HepG2 (cell line): Measurements from ENCODE around the gene TSPAN9. TPM values are rescaled to one million over a fixed set of nuclear protein-coding genes. Genes with fewer than 3 reads are reported as not detected.
A peak's percentile ranks its signal among the peaks of the same experiment; 100 is the strongest.

Experiments used
- ATAC-seq: fragments of 200-7000 bp; cut with Tn5 transposase; 3 replicates; pipeline ENCODE4 v1.9.1; 2020; ENCODE audit warnings: mild to moderate bottlenecking, moderate library complexity
- BruUV-seq: library from RNA; stranded (reverse); fragments of 400-500 nt; replicated peaks from 2 replicates; lab custom pipeline; 2021; lab: Mats Ljungman, UMichigan
- CTCF ChIA-PET: fragments of 300-600 bp; formaldehyde crosslinking; extraction: SDS; loops from one replicate; lab custom pipeline; 2021; ENCODE audit warnings: low total read pairs, inconsistent platforms, low intra/inter-chr PET ratio; lab: Yijun Ruan, JAX
- POLR2A ChIA-PET: fragments of 350-600 bp; sonication (Branson Sonifier 250); formaldehyde crosslinking; loops from one replicate; lab custom pipeline; 2020; ENCODE audit warnings: antibody characterized with exemption, inconsistent platforms; lab: Yijun Ruan, JAX
- DNase-seq: peaks from one replicate; pipeline ENCODE4 v3.0.0-alpha.2; 2015; ENCODE audit warnings: low spot score
- FAIRE-seq: peaks from 3 replicates; lab custom pipeline; 2011; peaks lifted over from hg19 to GRCh38; lab: Jason Lieb, UNC
- H2AFZ ChIP-seq: one replicate; pipeline ENCODE4 v1.6.1; 2011; ENCODE audit warnings: low read length, inconsistent platforms
- H3K27ac ChIP-seq: fragments of 300-600 bp; 3 replicates; pipeline ENCODE4 v1.8.0; 2011; ENCODE audit warnings: mixed run types, mild to moderate bottlenecking, mixed read lengths, low read length, inconsistent platforms; ENCODE audit not compliant: insufficient read depth; ENCODE audit errors: extremely low read length
- H3K27me3 ChIP-seq, 2 experiments: fragments of 200-600 bp in 1 of 2; 2 replicates in 1 of 2; 3 replicates in 1 of 2; pipeline versions ENCODE4 v1.6.0 to v1.8.0; 2011; ENCODE audit warnings: low read length in 2 of 2, mild to moderate bottlenecking in 2 of 2, moderate library complexity in 2 of 2, inconsistent platforms in 1 of 2; ENCODE audit not compliant: insufficient read depth in 2 of 2, control insufficient read depth in 1 of 2
- H3K36me3 ChIP-seq, 2 experiments: fragments of 200-600 bp in 1 of 2; replicated peaks in 1 of 2; 2 replicates in 1 of 2; 3 replicates in 1 of 2; pipeline versions ENCODE4 v1.5.1 to v1.8.0; 2011; ENCODE audit warnings: low read length in 2 of 2, inconsistent platforms in 1 of 2; ENCODE audit not compliant: insufficient read depth in 2 of 2, control insufficient read depth in 1 of 2
- H3K4me1 ChIP-seq: 2 replicates; pipeline ENCODE4 v1.5.1; 2012; ENCODE audit warnings: low read length, inconsistent platforms; ENCODE audit not compliant: insufficient read depth
- H3K4me2 ChIP-seq: 2 replicates; pipeline ENCODE4 v1.6.0; 2011; ENCODE audit warnings: low read depth, low read length, inconsistent platforms
- H3K4me3 ChIP-seq, 3 experiments: fragments of 200-600 bp in 1 of 3; sonication (generic), shearing (Covaris generic) in 1 of 3; replicated peaks in 1 of 3; 2 replicates each; pipeline ENCODE4 v1.5.1; 2011 to 2016; ENCODE audit warnings: low read length in 3 of 3, inconsistent platforms in 2 of 3, low read depth in 2 of 3, mild to moderate bottlenecking in 2 of 3, control low read depth in 1 of 3, mixed read lengths in 1 of 3; ENCODE audit not compliant: insufficient read depth in 1 of 3
- H3K79me2 ChIP-seq: one replicate; pipeline ENCODE4 v1.6.1; 2011; ENCODE audit warnings: low read length, inconsistent platforms; ENCODE audit not compliant: insufficient read depth
- H3K9ac ChIP-seq: 2 replicates; pipeline ENCODE4 v1.6.0; 2011; ENCODE audit warnings: mild to moderate bottlenecking, low read depth, low read length, inconsistent platforms; ENCODE audit not compliant: insufficient read depth
- H3K9me3 ChIP-seq: 2 replicates; pipeline ENCODE4 v1.5.1; 2012; ENCODE audit warnings: mild to moderate bottlenecking, low read length
- H4K20me1 ChIP-seq: 2 replicates; pipeline ENCODE4 v1.6.0; 2011; ENCODE audit warnings: inconsistent platforms, mild to moderate bottlenecking, low read length, moderate library complexity; ENCODE audit not compliant: insufficient read depth
- ATF6 ChIP-seq: sonication (generic); formaldehyde crosslinking; conservative IDR thresholded peaks from 2 replicates; pipeline ENCODE4 v1.4.0; 2020; ENCODE audit warnings: missing genetic modification reagents
- CAMTA2 ChIP-seq: sonication (generic); formaldehyde crosslinking; IDR thresholded peaks from 2 replicates; pipeline ENCODE4 v1.4.0; 2020; ENCODE audit warnings: mild to moderate bottlenecking, missing genetic modification reagents, borderline replicate concordance
- DRAP1 ChIP-seq: IDR thresholded peaks from 2 replicates; pipeline ENCODE4 v1.6.1; 2016; ENCODE audit warnings: missing genetic modification reagents, missing compliant biosample characterization
- SAFB2 ChIP-seq: sonication (generic); formaldehyde crosslinking; IDR thresholded peaks from 2 replicates; pipeline ENCODE4 v1.5.1; 2020; ENCODE audit warnings: missing genetic modification reagents, low read depth, mild to moderate bottlenecking, borderline replicate concordance
- SMAD9 ChIP-seq: sonication (generic); formaldehyde crosslinking; IDR thresholded peaks from 2 replicates; pipeline ENCODE4 v1.5.1; 2020; ENCODE audit warnings: mild to moderate bottlenecking, missing genetic modification reagents
- SNRNP70 ChIP-seq: fragments of 200-400 bp; formaldehyde crosslinking; IDR thresholded peaks from 2 replicates; pipeline ENCODE4 v1.6.1; 2017; ENCODE audit warnings: mild to moderate bottlenecking, low read depth, low read length, moderate library complexity
- TRIM22 ChIP-seq: fragments of 450-650 bp; IDR thresholded peaks from 2 replicates; pipeline ENCODE4 v1.6.1; 2017
- UBTF ChIP-seq: sonication (generic); formaldehyde crosslinking; IDR thresholded peaks from 2 replicates; pipeline ENCODE4 v1.4.0; 2020; ENCODE audit warnings: mild to moderate bottlenecking, missing genetic modification reagents
- ZNF629 ChIP-seq: sonication (generic); formaldehyde crosslinking; conservative IDR thresholded peaks from 2 replicates; pipeline ENCODE4 v1.5.0; 2020; ENCODE audit warnings: missing genetic modification reagents
- ZNF788 ChIP-seq: sonication (generic); formaldehyde crosslinking; IDR thresholded peaks from 2 replicates; pipeline ENCODE4 v1.5.0; 2020; ENCODE audit warnings: mild to moderate bottlenecking, missing genetic modification reagents, borderline replicate concordance
- WGBS: methylation state at CpG from one replicate; pipeline ENCODE4 v1.1.6; 2017; ENCODE audit warnings: low lambda C conversion rate; 5-methylcytosine and 5-hydroxymethylcytosine counted together
- in situ Hi-C: cut with HindIII; loops from 2 replicates; pipeline ENCODE4 v1.10.0; 2017; ENCODE audit warnings: low pct_unique_long_range_greater_than_20kb; ENCODE audit not compliant: extremely low pct_ligation_motif_present
- intact Hi-C: fragments of 100-400 bp; cut with micrococcal nuclease; formaldehyde crosslinking; loops from one replicate; pipeline ENCODE4 v1.10.0; 2022; ENCODE audit not compliant: unreplicated experiment
- polyA plus RNA-seq, 8 experiments: library from polyadenylated mRNA; depleted of rRNA in 3 of 8; stranded (reverse) in 7 of 8; unstranded in 1 of 8; fragments of >200 nt; fragmentation: Illumina TruSeq in 4 of 8; extraction: Trizol in 4 of 8; gene quantifications; 2 replicates each; pipeline versions ENCODE4 v1.2.1 to v1.2.3, GENCODE V29; 2011 to 2016; ENCODE audit warnings: low read depth in 4 of 8, missing spikeins in 1 of 8, mixed read lengths in 1 of 8; ENCODE audit not compliant: insufficient read depth in 1 of 8
- total RNA-seq, 5 experiments: library from RNA; depleted of rRNA; stranded (reverse); fragments of >200 nt; fragmentation: Illumina TruSeq; extraction: Trizol; gene quantifications; 2 replicates each; pipeline ENCODE4 v1.2.3, GENCODE V29; 2016; ENCODE audit warnings: low read depth in 1 of 5

Gene TSPAN9
- total and polyA plus RNA-seq, 2 of the 13 experiments (the other 11 are each of a cell fraction or from before 2014, with no cell fraction given) = 18.1 to 42.3 TPM

GRCh38 chr12:3122841-3123678 lies 45.9 kb downstream of the TSPAN9 start:
- Histone ChIP-seq H3K27ac (no peak overlapping the region), H3K79me2 (peaks cover 6% of the 10 kb centered on the region), H3K27me3 (no peaks in the 10 kb centered on the region), H3K4me2 (no peak overlapping the region), H3K4me1 (peaks cover 10% of the 10 kb centered on the region; the same call in 1 of the 2 replicates), H3K9ac (no peak overlapping the region), H4K20me1 (no peaks in the 10 kb centered on the region; the same call in 1 of the 2 replicates), H3K9me3 (no peaks in the 10 kb centered on the region), H2AFZ (no peak overlapping the region), H3K36me3 (peaks cover 3 to 22% of the 10 kb centered on the region in 2 experiments; a peak in 4 of 5 replicates), H3K4me3 (no peak overlapping the region)
- in situ Hi-C loops = no loop called here
- CTCF ChIA-PET = no interaction called here
- ATAC-seq (no peak), FAIRE-seq (no peak), DNase-seq (no peak)
- 78% methylated on average over 13 of the region's 13 CpGs for WGBS
- intact Hi-C loops = no loop called here
- POLR2A ChIA-PET = interaction anchor here (1.3 kb wide), 1 partner anchor 18 kb away, joined by 4 read pairs; no protein-coding TSS in a partner anchor
- no TSS peak for BruUV-seq
- TF ChIP-seq SAFB2 = no peak

GRCh38 chr12:3123729-3124128 lies 46.5 kb downstream of the TSPAN9 start:
- TF ChIP-seq ZNF629 (CRISPR knock-in tag) (peak; percentile 56; the same call in 1 of the 2 replicates), SNRNP70 (no peak), CAMTA2 (CRISPR knock-in tag) (no peak), ATF6 (CRISPR knock-in tag) (no peak), TRIM22 (no peak), UBTF (CRISPR knock-in tag) (no peak), DRAP1 (CRISPR knock-in tag) (no peak), SMAD9 (no peak), ZNF788 (CRISPR knock-in tag) (no peak)
- FAIRE-seq = no peak
- Histone ChIP-seq H3K4me2 (no peak overlapping the region), H3K4me1 (peaks cover 10% of the 10 kb centered on the region; the same call in 1 of the 2 replicates), H3K9ac (no peak overlapping the region), H3K27ac (no peak overlapping the region), H3K79me2 (peaks cover 6% of the 10 kb centered on the region), H2AFZ (no peak overlapping the region), H4K20me1 (no peaks in the 10 kb centered on the region; the same call in 1 of the 2 replicates), H3K9me3 (no peaks in the 10 kb centered on the region), H3K27me3 (no peaks in the 10 kb centered on the region), H3K36me3 (peaks cover 3 to 22% of the 10 kb centered on the region in 2 experiments; a peak in 4 of 5 replicates), H3K4me3 (no peak overlapping the region)
- CTCF ChIA-PET = no interaction called here
- in situ Hi-C loops (no loop called here), intact Hi-C loops (no loop called here)
- WGBS = 68% methylated on average over 4 of the region's 4 CpGs
- no peak for DNase-seq
- ATAC-seq = no peak
- BruUV-seq = no TSS peak
- POLR2A ChIA-PET = interaction anchor here (1.3 kb wide), 1 partner anchor 19 kb away, joined by 4 read pairs; no protein-coding TSS in a partner anchor
